Fibroblast of pulmonary artery (primary cell): ENCODE results near the gene BLACAT1.
A peak's percentile ranks its signal among the peaks of the same experiment; 100 is the strongest.

Experiments used
- DNase-seq: peaks from one replicate; pipeline ENCODE4 v3.0.0-alpha.2; 2010; ENCODE audit warnings: low read depth
- H3K4me3 ChIP-seq: replicated peaks from 2 replicates; pipeline ENCODE4 v1.5.1; 2011; ENCODE audit warnings: low read depth, mild to moderate bottlenecking, control low read depth, low read length, moderate library complexity
- CTCF ChIP-seq: IDR thresholded peaks from 2 replicates; pipeline ENCODE4 v1.5.1; 2011; ENCODE audit warnings: mild to moderate bottlenecking, control low read depth, low read length, inconsistent platforms; ENCODE audit errors: missing control alignments

Gene BLACAT1

GRCh38 chr1:205444300-205444930 is 11.4 kb downstream of the BLACAT1 start:
- H3K4me3 ChIP-seq, result no peak overlapping the region
- TF ChIP-seq CTCF, result no peak
- DNase-seq, result no peak

GRCh38 chr1:205443585-205444299 is 12.1 kb downstream of the BLACAT1 start:
- no peak overlapping the region for H3K4me3 ChIP-seq
- no peak for TF ChIP-seq CTCF
- no peak for DNase-seq

GRCh38 chr1:205442051-205442725 is 13.7 kb downstream of the BLACAT1 start:
- DNase-seq, result no peak
- no peak overlapping the region for H3K4me3 ChIP-seq
- no peak for TF ChIP-seq CTCF

GRCh38 chr1:205441716-205442050 is 14.2 kb downstream of the BLACAT1 start:
- no peak for TF ChIP-seq CTCF
- no peak overlapping the region for H3K4me3 ChIP-seq
- DNase-seq, result no peak

GRCh38 chr1:205441318-205441633 is 14.6 kb downstream of the BLACAT1 start:
- DNase-seq, result no peak
- no peak overlapping the region for H3K4me3 ChIP-seq
- no peak for TF ChIP-seq CTCF

- DNase-seq, result peak; percentile 74
- TF ChIP-seq CTCF, result no peak
- no peak overlapping the region for H3K4me3 ChIP-seq
Observed at GRCh38 chr1:205440476-205441317, 15.1 kb downstream of the BLACAT1 start.
